ENCODE measurements around the gene ZBTB21. TPM values are rescaled to one million over a fixed set of nuclear protein-coding genes. Genes with fewer than 3 reads are reported as not detected.

The ZBTB21 gene
- 17.4 and 18.1 TPM in 2 replicates for total RNA-seq (2021)
- long read RNA-seq, full-length matches to known transcripts, result 9 of 15 reads
- long read RNA-seq, partial matches to known transcripts, result 0 of 15 reads
- long read RNA-seq, other reads (novel, unspliced or antisense), result 6 of 15 reads

DNA sequence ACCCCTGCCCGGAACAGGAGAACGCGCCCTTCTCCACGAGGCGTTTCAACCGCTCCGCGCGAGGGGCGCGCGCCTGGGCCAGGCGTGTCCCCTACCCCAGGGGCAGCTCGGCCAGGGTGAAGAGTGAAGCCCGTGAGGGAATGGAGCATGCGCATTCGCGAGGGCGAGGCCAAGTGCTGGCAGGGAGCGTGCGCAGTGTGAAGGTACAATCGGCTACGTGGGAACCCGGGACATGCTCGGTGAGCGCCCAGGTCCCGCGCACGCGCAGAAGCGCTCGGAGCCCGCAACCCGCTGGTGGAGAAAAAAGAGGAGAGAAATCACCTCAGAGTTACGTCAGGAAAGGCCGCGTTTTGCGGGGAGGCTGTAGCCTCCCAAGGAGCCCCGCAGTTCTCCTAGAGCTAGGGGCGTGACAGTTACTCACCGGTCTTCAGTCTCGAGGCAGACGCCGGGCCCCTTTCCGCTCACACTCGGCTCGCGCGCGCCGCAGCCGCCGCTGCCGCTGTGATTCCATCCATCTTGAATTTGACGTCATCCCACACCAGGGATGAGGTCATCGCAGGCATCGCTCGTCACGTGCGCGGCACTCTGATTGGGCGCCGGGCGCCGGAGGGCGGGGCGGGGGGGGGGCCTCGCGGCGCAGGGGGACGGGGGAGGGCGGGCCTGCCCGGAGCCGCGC is at the start of gene ZBTB21:
Gene ZBTB21, minus strand, starts transcription at position 530 of the 676 bp plus-strand sequence. CDS start 16,265 bp downstream, outside the sequence.
- peak within 1 kb of the TSS; percentile 86 to 97 for H3K4me3 Mint-ChIP-seq
- H2AFZ ChIP-seq (ENCODE audit: low read length), result no peak within 1 kb of the TSS
- TF ChIP-seq, protein P1, sequence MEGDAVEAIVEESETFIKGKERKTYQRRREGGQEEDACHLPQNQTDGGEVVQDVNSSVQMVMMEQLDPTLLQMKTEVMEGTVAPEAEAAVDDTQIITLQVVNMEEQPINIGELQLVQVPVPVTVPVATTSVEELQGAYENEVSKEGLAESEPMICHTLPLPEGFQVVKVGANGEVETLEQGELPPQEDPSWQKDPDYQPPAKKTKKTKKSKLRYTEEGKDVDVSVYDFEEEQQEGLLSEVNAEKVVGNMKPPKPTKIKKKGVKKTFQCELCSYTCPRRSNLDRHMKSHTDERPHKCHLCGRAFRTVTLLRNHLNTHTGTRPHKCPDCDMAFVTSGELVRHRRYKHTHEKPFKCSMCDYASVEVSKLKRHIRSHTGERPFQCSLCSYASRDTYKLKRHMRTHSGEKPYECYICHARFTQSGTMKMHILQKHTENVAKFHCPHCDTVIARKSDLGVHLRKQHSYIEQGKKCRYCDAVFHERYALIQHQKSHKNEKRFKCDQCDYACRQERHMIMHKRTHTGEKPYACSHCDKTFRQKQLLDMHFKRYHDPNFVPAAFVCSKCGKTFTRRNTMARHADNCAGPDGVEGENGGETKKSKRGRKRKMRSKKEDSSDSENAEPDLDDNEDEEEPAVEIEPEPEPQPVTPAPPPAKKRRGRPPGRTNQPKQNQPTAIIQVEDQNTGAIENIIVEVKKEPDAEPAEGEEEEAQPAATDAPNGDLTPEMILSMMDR (conservative IDR thresholded peaks at IDR 0.05), result no peak

More for the DNA sequence above, at the start of gene ZBTB21:
- peak within 1 kb of the TSS; percentile 34 for H3K9ac ChIP-seq (ENCODE audit: extremely low read depth, insufficient read length, low read length)
- H4K91ac ChIP-seq (ENCODE audit: insufficient read length, low read depth, low read length), result no peak within 1 kb of the TSS
- H3K56ac ChIP-seq (ENCODE audit: insufficient read length, low read depth, low read length), result no peak within 1 kb of the TSS
- no peaks in the 10 kb centered on the region for H4K20me1 ChIP-seq (ENCODE audit: control insufficient read depth, insufficient read depth, insufficient read length)
- no peaks in the 10 kb centered on the region for H3K9me3 ChIP-seq (ENCODE audit: control insufficient read depth, low read depth, low read length)
- peak within 1 kb of the TSS; percentile 78 for H3K4me2 ChIP-seq (ENCODE audit: insufficient read depth, insufficient read length, low read length)
- H4K8ac ChIP-seq (replicated peaks; ENCODE audit: insufficient read length, low read depth, low read length), result no peak within 1 kb of the TSS
- H3K4me1 Mint-ChIP-seq, result peaks cover 3 to 11% of the 10 kb centered on the region in 2 experiments; a peak in 3 of 4 replicates
- H3K23me2 ChIP-seq (ENCODE audit: insufficient read length, low read depth, low read length, poor library complexity, severe bottlenecking), result peaks cover 6% of the 10 kb centered on the region
- H3K27ac Mint-ChIP-seq, result peak within 1 kb of the TSS; percentile 97 to 100 (median 99)
- no peak within 1 kb of the TSS for H2BK15ac ChIP-seq (ENCODE audit: low read depth, low read length)
- peak within 1 kb of the TSS; percentile 77 for H3K14ac ChIP-seq (ENCODE audit: insufficient read depth, low read length)
- H3K79me2 ChIP-seq (ENCODE audit: insufficient read depth, low read length), result no peaks in the 10 kb centered on the region
- H3K79me1 ChIP-seq (ENCODE audit: insufficient read depth, low read depth, low read length, poor library complexity, severe bottlenecking), result no peaks in the 10 kb centered on the region
- H3K4me1 ChIP-seq (ENCODE audit: insufficient read depth, low read length), result no peaks in the 10 kb centered on the region
- H4K5ac ChIP-seq (ENCODE audit: insufficient read length, low read depth, low read length), result no peak within 1 kb of the TSS
- H2BK5ac ChIP-seq (ENCODE audit: insufficient read length, low read length), result no peak within 1 kb of the TSS
- DNase-seq, result peak; percentile 97
- no peak within 1 kb of the TSS for H2AK5ac ChIP-seq (ENCODE audit: insufficient read length, low read length)
- no peak within 1 kb of the TSS for H3K23ac ChIP-seq (ENCODE audit: insufficient read length, low read depth, low read length)
- peak within 1 kb of the TSS; percentile 71 for H3K18ac ChIP-seq (ENCODE audit: insufficient read length, low read depth, low read length)
- no peak within 1 kb of the TSS for H3K27ac ChIP-seq (ENCODE audit: insufficient read length, low read depth, low read length)
- H3K9me3 Mint-ChIP-seq, result peaks cover 3% of the 10 kb centered on the region in 2 experiments; a peak in 2 of 5 replicates
- H3K4ac ChIP-seq (ENCODE audit: low read depth, low read length), result no peak within 1 kb of the TSS
- no peak within 1 kb of the TSS for H2BK12ac ChIP-seq (ENCODE audit: insufficient read length, low read depth, low read length)
- peaks cover 2 to 10% (median 8%) of the 10 kb centered on the region in 3 experiments; a peak in 4 of 7 replicates for H3K36me3 Mint-ChIP-seq (ENCODE audit: insufficient read depth in 1 of 3, low read depth in 3 of 3)
- no peak within 1 kb of the TSS for H2BK20ac ChIP-seq (ENCODE audit: low read depth, low read length, poor library complexity, severe bottlenecking)
- H3K27me3 Mint-ChIP-seq (ENCODE audit: low read depth), result peaks cover 40% of the 10 kb centered on the region
- no peak within 1 kb of the TSS for H3T11ph ChIP-seq (ENCODE audit: low read length)
- no peaks in the 10 kb centered on the region; the same call in 1 of the 2 replicates for H3K27me3 ChIP-seq (ENCODE audit: insufficient read depth, low read length)
- no peak within 1 kb of the TSS for H2BK120ac ChIP-seq (ENCODE audit: low read depth, low read length, poor library complexity, severe bottlenecking)
- no CpG with 5 or more reads among the region's 75 CpGs for WGBS (ENCODE audit: extremely low coverage, insufficient read length, low lambda C conversion rate)
